NCI-H2029 (cell line): ENCODE results near the gene BANP.
"Not testable (repeated sequence)": the region's sequence is repeated elsewhere in the genome, so short reads cannot be mapped to it uniquely, and the experiment has no call there.

Source experiments
- DNase-seq: peaks from one replicate; lab custom pipeline; 2025; lab: John Stamatoyannopoulos, UW

Gene BANP

GRCh38 chr16:88049561-88050545 is 98.6 kb downstream of the BANP start:
- no peak for DNase-seq

- DNase-seq, result no peak
These were observed 99.9 kb downstream of the BANP start for GRCh38 chr16:88050952-88051660.

GRCh38 chr16:88052661-88053060 is 101.4 kb downstream of the BANP start:
- no peak for DNase-seq

- DNase-seq, result not testable (repeated sequence)
These were observed 102.2 kb downstream of the BANP start for GRCh38 chr16:88053479-88053878.

GRCh38 chr16:88055356-88055755 is 104.1 kb downstream of the BANP start:
- DNase-seq, result no peak

- DNase-seq, result no peak
These were observed 105.0 kb downstream of the BANP start for GRCh38 chr16:88056212-88056611.

- no peak for DNase-seq
These were observed 106.4 kb downstream of the BANP start for GRCh38 chr16:88057656-88058055.

- no peak for DNase-seq
These were observed 106.9 kb downstream of the BANP start for GRCh38 chr16:88058136-88058535.

- DNase-seq, result no peak
These were observed 107.6 kb downstream of the BANP start for GRCh38 chr16:88058817-88059216.

- no peak for DNase-seq
These were observed 108.6 kb downstream of the BANP start for GRCh38 chr16:88059701-88060386.

- DNase-seq, result no peak
These were observed 109.4 kb downstream of the BANP start for GRCh38 chr16:88060524-88061219.

- DNase-seq, result no peak
These were observed 110.3 kb downstream of the BANP start for GRCh38 chr16:88061346-88062110.

- no peak for DNase-seq
These were observed 111.3 kb downstream of the BANP start for GRCh38 chr16:88062341-88063210.

- DNase-seq, result no peak
These were observed 112.1 kb downstream of the BANP start for GRCh38 chr16:88063211-88063773.

- DNase-seq, result no peak
These were observed 113.0 kb downstream of the BANP start for GRCh38 chr16:88064011-88064888.

GRCh38 chr16:88064889-88065746 is 113.9 kb downstream of the BANP start:
- no peak for DNase-seq

- no peak for DNase-seq
These were observed 114.5 kb downstream of the BANP start for GRCh38 chr16:88065747-88066142.

GRCh38 chr16:88066234-88066633 is 115.0 kb downstream of the BANP start:
- no peak for DNase-seq
